ENCODE data around the gene POU5F1.
"Not testable (repeated sequence)": the region's sequence is repeated elsewhere in the genome, so short reads cannot be mapped to it uniquely, and the experiment has no call there.

POU5F1 gene

DNA sequence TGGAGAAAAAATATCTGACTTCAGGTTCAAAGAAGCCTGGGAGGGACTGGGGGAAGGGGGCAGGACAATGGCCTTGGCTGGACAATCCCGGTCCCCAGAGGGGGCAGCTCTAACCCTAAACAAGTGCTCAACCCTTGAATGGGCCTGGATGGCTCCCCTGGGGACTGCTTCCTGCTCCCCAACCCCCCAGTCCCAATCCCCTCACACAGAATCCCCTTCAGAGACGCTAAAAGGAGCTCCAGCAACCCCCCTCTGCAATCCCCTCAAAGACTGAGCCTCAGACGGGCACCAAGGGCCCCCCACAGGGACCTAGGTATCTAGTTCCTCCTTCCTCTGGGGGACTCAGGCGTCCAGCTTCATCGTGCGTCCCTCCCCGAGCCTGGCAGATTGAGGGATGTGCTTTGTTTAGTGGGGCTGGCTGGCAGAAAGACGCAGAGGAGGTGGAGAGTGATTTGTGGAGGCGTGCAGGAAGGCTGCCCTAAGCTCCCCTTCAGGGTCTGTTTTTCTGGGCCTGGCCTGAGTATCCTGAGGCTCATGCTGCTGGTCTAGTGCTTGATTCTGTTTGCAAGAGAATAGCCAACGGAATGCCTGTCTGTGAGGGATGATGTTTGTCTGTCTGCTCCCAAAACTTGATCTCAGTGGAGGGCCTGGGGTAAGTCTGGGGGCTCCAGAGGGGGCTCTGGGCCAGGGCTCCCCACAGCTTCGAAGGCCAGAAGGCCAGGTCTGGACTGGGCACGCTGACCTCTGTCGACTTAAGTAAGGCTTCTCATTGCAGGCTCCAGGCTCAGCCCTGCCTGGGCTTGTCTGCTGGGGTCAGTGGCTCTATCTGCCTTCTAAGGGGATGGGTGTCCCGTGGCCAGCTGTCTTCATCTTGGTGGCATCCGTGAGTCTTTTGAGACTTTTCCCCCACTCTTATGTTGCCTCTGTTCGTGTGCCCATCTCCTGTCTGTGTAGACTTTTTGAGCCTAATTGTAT, 1.7 kb upstream of the POU5F1 start:
- H3K27me3 ChIP-seq (ENCODE audit: insufficient read depth, low read depth), result no peaks in the 10 kb centered on the region
- no peaks in the 10 kb centered on the region for H4K20me1 ChIP-seq (ENCODE audit: insufficient read depth)
- H3K36me3 ChIP-seq (ENCODE audit: insufficient read depth), result no peaks in the 10 kb centered on the region
- H3K79me2 ChIP-seq (ENCODE audit: insufficient read depth, low read depth), result no peaks in the 10 kb centered on the region
- H3K4me2 ChIP-seq, result no peak overlapping the region
- no peak overlapping the region for H3K27ac ChIP-seq
- no peak overlapping the region for H3K9ac ChIP-seq
- TF ChIP-seq, protein P1, sequence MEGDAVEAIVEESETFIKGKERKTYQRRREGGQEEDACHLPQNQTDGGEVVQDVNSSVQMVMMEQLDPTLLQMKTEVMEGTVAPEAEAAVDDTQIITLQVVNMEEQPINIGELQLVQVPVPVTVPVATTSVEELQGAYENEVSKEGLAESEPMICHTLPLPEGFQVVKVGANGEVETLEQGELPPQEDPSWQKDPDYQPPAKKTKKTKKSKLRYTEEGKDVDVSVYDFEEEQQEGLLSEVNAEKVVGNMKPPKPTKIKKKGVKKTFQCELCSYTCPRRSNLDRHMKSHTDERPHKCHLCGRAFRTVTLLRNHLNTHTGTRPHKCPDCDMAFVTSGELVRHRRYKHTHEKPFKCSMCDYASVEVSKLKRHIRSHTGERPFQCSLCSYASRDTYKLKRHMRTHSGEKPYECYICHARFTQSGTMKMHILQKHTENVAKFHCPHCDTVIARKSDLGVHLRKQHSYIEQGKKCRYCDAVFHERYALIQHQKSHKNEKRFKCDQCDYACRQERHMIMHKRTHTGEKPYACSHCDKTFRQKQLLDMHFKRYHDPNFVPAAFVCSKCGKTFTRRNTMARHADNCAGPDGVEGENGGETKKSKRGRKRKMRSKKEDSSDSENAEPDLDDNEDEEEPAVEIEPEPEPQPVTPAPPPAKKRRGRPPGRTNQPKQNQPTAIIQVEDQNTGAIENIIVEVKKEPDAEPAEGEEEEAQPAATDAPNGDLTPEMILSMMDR (conservative IDR thresholded peaks at IDR 0.05; ENCODE audit: low read depth, low read length), result no peak
- H3K4me3 ChIP-seq (IDR thresholded peaks at IDR 0.05; ENCODE audit: insufficient read depth, low read depth, low read length), result no peak overlapping the region
- H3K4me1 ChIP-seq (ENCODE audit: low read depth, poor library complexity, severe bottlenecking), result no peaks in the 10 kb centered on the region
- H2AFZ ChIP-seq (ENCODE audit: low read depth), result no peak overlapping the region

DNA sequence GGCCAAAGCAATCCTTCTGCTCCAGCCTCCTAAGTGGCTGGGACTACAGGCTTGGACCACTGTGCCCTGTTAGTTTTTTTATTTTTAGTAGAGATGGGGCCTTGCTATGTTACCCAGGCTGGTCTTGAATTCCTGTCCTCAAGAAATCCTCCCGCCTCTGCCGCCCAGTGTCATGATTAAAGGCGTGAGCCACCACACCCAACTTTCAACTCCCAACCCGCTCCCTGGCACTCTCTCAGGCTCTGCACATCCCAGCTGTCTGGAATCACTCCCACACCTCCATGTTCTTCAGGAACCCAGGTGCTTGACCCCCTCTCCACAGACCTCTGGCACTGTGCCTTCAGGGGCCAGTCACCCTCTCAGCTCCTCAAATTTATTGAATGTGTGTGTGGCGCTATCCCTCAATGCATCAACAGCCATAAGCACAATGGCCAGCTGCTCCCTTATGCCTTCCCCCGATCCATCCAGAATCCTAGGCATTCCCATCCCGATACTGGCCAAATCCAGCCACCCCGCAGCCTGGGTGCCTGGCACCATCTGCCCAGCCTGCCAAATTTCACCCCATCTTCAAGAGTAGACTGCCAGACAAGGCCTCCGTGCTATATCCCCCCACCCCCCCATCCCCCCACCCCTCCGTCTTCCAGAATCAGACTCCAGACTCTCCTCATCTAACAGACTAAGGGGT, 647 bp upstream of the POU5F1 start:
- Histone ChIP-seq H3K27ac (no peak overlapping the region), H2AFZ (ENCODE audit: low read depth) (no peak overlapping the region), H3K79me2 (ENCODE audit: insufficient read depth, low read depth) (no peaks in the 10 kb centered on the region), H3K36me3 (ENCODE audit: insufficient read depth) (no peaks in the 10 kb centered on the region), H3K4me2 (no peak overlapping the region), H3K27me3 (ENCODE audit: insufficient read depth, low read depth) (no peaks in the 10 kb centered on the region), H4K20me1 (ENCODE audit: insufficient read depth) (no peaks in the 10 kb centered on the region), H3K9ac (no peak overlapping the region), H3K4me3 (IDR thresholded peaks at IDR 0.05; ENCODE audit: insufficient read depth, low read depth, low read length) (no peak overlapping the region), H3K4me1 (ENCODE audit: low read depth, poor library complexity, severe bottlenecking) (no peaks in the 10 kb centered on the region)
- TF ChIP-seq, protein P1 (conservative IDR thresholded peaks at IDR 0.05; ENCODE audit: low read depth, low read length), result no peak

DNA sequence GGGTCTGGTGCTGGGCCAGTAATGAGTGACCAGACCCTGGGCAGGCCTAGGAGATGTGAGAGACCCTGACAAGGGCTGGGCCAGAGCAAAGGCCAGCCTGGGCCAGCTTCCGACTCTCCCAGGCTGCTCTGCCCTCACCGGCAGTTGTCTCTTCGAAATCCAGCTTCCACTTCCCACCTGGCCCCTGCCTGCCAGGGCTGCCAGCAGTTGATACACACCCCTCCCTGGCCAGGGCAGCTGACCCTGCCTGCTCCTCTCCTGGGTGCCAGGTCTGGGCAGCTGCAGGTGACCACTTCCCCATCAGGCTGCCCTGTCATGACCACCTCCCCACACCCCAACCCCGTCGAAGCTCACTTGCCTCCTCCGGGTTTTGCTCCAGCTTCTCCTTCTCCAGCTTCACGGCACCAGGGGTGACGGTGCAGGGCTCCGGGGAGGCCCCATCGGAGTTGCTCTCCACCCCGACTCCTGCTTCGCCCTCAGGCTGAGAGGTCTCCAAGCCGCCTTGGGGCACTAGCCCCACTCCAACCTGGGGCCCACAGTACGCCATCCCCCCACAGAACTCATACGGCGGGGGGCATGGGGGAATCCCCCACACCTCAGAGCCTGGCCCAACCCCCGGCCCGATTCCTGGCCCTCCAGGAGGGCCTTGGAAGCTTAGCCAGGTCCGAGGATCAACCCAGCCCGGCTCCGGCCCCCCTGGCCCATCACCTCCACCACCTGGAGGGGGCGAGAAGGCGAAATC, 453 bp downstream of the POU5F1 start:
- H3K36me3 ChIP-seq (ENCODE audit: insufficient read depth); H3K27me3 ChIP-seq (ENCODE audit: insufficient read depth, low read depth); H3K27ac ChIP-seq; H3K4me2 ChIP-seq; H3K79me2 ChIP-seq (ENCODE audit: insufficient read depth, low read depth); H2AFZ ChIP-seq (ENCODE audit: low read depth); H3K9ac ChIP-seq; H3K4me1 ChIP-seq (ENCODE audit: low read depth, poor library complexity, severe bottlenecking); H4K20me1 ChIP-seq (ENCODE audit: insufficient read depth); H3K4me3 ChIP-seq (IDR thresholded peaks at IDR 0.05; ENCODE audit: insufficient read depth, low read depth, low read length): not testable (repeated sequence)

DNA sequence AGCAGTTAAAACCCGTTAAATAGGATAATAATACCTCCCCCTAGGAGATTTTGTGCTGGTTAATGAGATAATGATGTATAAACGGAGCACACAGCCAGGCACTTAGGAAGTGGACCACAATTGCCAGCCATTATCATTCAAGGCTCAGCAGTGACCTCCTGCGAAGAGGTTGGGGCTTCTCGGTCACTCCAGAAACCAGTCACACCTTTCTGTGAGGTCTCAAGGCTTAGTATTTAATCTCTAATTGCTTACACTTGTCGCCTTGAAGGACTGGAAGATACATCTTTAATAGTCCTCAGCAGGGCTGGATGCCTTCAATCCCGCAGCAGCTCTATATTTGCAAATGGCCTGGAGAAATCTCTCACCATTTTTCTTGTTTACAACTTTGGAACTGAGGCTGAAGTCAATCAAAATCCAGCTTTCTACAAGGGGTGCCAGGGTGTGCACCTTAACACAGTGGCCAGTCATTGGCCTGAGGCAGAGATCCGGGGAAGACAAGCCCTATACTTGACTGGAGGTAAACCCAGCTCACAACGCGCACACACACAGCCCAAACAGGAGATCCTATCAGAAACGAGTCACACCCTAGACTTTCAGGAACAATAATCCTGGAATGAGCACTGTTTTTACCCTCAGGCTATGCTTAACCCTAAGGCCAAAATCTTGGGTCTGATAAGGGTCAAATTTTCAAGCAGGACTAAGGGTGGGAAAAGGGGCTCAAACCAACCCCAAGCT, 1.2 kb downstream of the POU5F1 start:
- no peak overlapping the region for H3K9ac ChIP-seq

More for the DNA sequence above, 1.2 kb downstream of the POU5F1 start:
- no peaks in the 10 kb centered on the region for H3K36me3 ChIP-seq (ENCODE audit: insufficient read depth)
- H3K27ac ChIP-seq, result no peak overlapping the region
- H3K79me2 ChIP-seq (ENCODE audit: insufficient read depth, low read depth), result no peaks in the 10 kb centered on the region
- H3K4me2 ChIP-seq, result no peak overlapping the region
- TF ChIP-seq, protein P1 (conservative IDR thresholded peaks at IDR 0.05; ENCODE audit: low read depth, low read length), result no peak
- peaks cover 12% of the 10 kb centered on the region for H3K4me1 ChIP-seq (ENCODE audit: low read depth, poor library complexity, severe bottlenecking)
- no peak overlapping the region for H2AFZ ChIP-seq (ENCODE audit: low read depth)
- H3K4me3 ChIP-seq (IDR thresholded peaks at IDR 0.05; ENCODE audit: insufficient read depth, low read depth, low read length), result no peak overlapping the region
- 0 out of 2 replicates have a peak, but pooled peaks cover 4% of the 10 kb centered on the region for H4K20me1 ChIP-seq (ENCODE audit: insufficient read depth)
- H3K27me3 ChIP-seq (ENCODE audit: insufficient read depth, low read depth), result no peaks in the 10 kb centered on the region
